GM21786 (cell line): ENCODE data around the gene IAPP.
"Not testable (repeated sequence)": the region's sequence is repeated elsewhere in the genome, so short reads cannot be mapped to it uniquely, and the experiment has no call there.

Experiments used
- ATAC-seq: cut with Tn5 transposase; IDR thresholded peaks from one replicate; pipeline ENCODE4 v1.9.1; 2021; ENCODE audit not compliant: unreplicated experiment

The IAPP gene

DNA sequence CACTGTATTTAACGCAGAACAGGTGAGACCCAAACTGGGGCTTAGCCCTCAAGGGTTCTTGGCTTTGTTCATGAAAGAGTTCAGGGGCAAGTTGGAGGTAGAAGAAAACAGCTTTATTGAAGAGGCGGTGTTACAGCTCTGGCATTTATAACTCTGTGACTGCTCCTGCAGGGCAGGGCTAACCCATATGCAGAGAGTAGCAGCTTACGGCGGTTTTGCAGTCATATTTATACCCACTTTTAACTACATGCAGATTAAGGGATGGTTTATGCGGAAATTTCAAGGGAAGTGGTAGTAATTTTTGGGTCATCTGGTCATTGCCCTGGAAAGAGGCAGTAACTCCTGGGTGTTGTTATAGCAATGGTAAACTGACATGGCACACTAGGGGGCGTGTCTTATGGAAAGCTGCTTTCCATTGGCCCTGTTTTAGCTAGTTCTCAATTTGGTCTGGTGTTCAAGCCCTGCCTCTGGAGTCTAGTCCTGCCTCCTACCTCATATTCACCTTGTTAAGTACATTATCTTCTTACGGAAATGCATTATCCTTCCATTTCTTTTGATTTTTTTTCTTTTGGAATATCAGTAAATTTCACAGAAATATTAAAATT is 1.8 kb upstream of the IAPP start:
- ATAC-seq, result no peak

DNA sequence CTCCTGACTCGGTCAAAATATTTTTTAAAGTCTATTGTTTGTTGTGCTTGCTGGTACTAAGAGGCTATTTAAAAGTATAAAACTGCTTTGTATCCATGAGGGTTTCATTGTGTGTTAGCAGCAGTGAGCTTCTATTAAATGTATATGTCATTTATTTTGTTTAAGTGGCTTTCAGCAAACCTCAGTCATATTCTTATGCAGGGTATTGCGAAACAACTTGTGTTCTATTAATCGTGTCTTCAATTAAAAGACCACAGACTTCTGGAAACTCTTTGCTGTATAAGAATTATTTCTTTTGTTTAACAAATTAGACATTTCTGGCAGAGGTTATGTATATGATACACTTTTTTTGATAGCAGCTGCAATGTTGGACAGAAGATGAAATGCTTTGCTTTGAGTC is 6.5 kb downstream of the IAPP start:
- ATAC-seq, result no peak

DNA sequence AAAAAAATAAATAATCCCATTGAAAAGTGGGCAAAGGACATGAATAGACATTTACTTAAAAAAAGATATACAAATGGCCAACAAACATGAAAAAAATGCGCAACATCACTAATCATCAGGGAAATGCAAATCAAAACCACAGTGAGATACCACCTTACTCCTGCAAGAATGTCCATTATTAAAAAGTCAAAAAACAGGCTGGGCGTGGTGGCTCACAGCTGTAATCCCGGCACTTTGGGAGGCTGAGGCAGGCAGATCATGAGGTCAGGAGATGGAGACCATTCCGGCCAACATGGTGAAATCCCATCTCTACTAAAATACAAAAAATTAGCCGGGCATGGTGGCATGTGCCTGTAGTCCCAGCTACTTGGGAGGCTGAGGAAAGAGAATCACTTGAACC is 8.6 kb downstream of the IAPP start:
- ATAC-seq, result not testable (repeated sequence)

DNA sequence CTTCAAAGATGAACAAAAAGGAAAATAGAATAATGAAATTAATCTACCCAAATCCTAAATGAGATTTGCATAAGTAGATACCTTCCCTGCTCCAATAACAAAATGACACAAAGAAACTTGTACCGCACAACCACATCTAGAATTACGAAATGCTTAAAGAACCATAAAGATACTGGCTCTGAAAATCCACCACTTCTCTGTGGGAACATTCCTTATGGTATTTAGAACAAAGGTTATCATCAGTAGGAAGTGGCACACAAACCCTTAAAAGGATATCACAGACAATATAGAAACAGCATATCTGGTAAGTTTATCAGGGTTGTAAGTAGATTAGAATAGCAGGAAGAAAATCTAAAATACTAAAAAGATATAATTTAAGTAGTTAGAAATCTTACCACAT is 11.6 kb downstream of the IAPP start:
- no peak for ATAC-seq

DNA sequence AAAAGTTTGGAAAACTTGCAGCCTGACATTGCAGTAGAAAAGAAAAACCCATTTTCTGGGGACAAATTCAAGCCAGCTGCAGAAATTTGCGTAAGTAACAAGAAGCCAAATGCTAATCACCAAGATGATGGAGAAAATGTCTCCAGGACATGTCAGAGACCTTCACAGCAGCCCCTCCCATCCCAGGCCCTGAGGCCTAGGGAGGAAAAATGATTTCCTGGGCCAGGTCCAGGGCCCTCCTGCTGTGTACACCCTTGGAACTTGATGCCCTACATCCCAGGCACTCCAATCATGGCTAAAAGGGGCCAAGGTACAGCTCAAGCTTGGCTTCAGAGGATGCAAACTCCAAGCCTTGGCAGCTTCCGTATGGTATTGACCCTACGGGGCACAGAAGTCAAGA is 14.5 kb downstream of the IAPP start:
- ATAC-seq, result no peak

DNA sequence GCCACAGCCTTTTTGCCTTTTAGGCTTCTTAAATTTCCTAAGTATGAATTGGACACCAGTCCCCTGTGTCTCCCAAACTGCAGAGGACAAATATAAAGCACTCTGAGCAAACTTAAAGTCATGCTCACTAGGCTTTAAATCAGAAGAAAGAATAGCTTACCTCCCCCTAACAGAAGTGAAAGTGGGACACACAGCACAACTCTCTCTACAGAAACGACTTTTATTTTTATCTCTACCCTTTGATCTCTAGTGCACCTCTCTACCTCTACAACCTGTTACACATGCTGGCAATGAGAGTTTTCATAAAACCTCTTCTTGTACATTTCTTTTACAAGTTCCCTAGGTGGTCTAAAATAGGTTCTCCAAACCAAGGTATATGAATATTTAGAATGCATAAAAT is 19.7 kb downstream of the IAPP start:
- no peak for ATAC-seq

DNA sequence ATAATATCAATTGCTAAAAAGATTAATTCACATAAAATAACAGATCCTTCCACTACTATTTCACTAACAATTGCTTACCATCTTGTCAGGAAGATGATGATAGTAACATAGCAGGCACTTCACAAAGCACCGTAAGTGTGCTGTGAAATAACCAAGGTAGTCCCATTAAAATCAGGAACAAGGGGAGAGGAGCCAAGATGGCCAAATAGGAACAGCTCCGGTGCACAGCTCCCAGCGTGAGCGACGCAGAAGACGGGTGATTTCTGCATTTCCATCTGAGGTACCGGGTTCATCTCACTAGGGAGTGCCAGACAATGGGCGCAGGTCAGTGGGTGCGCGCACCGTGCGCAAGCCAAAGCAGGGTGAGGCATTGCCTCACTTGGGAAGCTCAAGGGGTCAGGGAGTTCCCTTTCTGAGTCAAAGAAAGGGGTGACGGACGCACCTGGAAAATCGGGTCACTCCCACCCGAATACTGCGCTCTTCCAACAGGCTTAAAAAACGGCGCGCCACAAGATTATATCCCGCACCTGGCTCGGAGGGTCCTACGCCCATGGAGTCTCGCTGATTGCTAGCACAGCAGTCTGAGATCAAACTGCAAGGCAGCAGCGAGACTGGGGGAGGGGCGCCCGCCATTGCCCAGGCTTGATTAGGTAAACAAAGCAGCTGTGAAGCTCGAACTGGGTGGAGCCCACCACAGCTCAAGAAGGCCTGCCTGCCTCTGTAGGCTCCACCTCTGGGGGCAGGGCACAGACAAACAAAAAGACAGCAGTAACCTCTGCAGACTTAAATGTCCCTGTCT is 22.3 kb downstream of the IAPP start:
- ATAC-seq, result not testable (repeated sequence)

DNA sequence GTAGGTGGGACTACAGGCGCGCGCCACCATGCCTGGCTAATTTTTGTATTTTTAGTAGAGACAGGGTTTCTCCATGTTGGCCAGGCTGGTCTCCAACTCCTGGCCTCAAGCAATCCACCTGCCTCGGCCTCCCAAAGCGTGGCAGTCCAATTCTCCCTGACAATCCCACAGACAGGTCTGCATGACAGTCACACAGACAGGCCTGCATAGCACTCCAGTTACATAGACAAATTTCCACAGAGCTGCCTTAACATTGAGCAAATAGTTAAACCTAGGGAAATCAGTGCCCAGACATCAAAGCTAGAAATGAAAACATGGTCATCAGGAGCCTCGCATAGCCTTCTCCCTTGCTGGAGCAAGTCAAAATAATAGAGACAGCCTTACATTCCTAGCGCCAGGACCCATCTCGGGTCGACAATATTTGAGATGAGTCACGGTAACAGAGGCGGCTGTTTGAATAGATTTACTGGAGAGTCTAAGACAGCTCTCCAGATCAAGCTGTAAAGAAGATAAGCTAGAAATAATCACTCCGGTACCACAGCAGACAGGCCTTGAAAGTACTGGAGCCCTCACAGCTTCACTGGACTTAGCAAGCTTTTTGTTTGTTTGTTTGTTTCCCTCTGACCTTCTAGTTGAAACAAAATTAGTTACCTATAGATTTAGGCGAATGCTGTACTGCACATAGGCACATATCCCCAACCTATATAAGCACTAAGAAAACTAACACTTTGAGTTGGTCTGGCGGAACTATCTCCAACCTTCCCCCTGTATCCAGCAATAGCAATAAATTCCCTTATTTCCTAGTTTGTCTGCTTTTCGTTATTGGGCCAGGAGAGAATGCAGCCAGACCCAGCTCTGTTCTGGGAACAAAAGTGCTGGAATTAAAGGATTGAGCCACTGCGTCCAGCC is 40.9 kb downstream of the IAPP start:
- no peak for ATAC-seq

DNA sequence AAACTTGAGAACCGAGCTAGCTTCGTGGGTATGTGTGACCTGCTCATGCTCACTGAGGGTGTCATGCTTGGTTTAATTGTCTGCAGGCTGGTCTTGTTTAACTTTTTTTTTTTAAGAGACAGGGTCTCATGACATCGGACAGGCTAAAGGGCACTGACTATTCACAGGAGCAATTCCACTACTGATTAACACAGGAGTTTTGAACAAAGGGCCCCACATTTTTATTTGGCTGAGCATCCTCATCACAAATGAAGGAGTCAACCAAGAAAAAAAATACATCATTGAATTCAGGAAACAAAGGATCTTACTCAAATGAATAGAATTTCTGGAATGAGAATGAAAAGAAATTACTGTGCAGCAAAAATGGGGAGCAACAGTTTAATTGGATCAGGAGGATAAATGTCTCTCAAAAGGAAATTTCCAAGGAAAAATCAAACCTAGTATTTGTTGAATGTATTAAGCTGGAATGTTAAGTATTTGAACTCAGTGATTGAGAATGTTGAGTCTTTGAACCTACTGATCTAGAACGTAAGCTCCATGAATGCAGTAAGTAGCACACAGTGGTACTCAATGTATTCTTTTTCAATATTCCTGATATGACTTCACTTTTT is 43.9 kb downstream of the IAPP start:
- ATAC-seq, result no peak

DNA sequence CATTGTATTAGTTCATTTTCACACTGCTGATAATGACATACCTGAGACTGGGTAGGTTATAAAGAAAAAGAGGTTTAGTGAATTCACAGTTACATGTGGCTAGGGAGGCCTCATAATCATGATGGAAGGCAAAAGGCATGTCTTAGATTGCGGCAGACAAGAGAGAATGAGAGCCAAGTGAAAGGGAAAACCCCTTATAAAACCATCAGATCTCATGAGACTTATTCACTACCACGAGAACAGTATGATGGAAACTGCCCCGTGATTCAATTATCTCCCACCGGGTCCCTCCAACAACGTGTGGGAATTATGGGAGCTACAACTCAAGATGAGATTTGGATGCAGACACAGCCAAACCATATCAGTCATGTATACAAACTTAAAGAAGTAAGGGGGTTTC is 45.7 kb downstream of the IAPP start:
- ATAC-seq, result not testable (repeated sequence)

DNA sequence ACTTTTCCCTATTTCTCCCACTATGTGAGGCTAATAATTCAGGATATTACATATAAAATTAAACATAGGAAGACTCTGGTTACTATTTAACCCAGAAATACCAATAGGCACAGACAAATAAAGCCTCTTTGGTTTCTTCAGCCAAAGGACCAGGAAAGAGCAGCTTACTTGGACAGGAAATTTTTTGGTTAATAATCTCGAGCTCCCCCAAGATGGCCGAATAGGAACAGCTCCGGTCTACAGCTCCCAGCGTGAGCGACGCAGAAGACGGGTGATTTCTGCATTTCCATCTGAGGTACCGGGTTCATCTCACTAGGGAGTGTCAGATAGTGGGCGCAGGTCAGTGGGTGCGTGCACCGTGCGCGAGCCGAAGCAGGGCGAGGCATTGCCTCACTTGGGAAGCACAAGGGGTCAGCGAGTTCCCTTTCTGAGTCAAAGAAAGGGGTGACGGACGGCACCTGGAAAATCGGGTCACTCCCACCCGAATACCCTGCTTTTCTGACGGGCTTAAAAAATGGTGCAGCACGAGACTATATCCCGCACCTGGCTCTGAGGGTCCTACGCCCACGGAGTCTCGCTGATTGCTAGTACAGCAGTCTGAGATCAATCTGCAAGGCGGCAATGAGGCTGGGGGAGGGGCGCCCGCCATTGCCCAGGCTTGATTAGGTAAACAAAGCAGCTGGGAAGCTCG is 46.5 kb downstream of the IAPP start:
- ATAC-seq, result not testable (repeated sequence)

DNA sequence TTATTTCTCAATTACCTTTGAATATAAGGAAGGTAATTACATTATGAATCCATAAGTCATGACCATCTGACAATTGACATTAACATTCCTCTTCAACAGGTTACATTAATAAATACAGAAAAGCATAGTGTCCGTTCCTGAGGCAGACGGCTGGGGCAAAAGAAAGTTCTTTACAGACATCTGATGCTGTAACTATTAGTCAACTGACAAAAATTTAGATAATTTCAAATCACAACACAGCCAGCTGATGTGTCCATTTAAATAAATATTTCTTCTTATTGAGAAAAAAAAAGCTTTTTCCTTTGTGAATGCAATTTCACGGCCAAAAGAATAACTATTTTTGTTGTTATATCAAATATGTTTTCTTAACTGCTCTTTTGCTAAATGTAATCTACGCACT is 55.5 kb downstream of the IAPP start:
- ATAC-seq, result no peak
